HG03558 (cell line): ENCODE measurements around the gene ESR1.
"Not testable (repeated sequence)": the region's sequence is repeated elsewhere in the genome, so short reads cannot be mapped to it uniquely, and the experiment has no call there.

Experiments
- ATAC-seq: cut with Tn5 transposase; IDR thresholded peaks from one replicate; pipeline ENCODE4 v1.9.1; 2021; ENCODE audit warnings: moderate number of reproducible peaks; ENCODE audit not compliant: unreplicated experiment; ENCODE audit errors: extremely low read depth

Gene ESR1

GRCh38 chr6:151811081-151811480, 3.6 kb downstream of the ESR1 start:
- no peak for ATAC-seq

- no peak for ATAC-seq
Measured at GRCh38 chr6:151813858-151814257, 6.4 kb downstream of the ESR1 start.

- no peak for ATAC-seq
Measured at GRCh38 chr6:151814614-151815013, 7.1 kb downstream of the ESR1 start.

GRCh38 chr6:151822252-151823111, 15.0 kb downstream of the ESR1 start:
- peak; percentile 87 for ATAC-seq

- no peak for ATAC-seq
Measured at GRCh38 chr6:151826517-151827142, 19.1 kb downstream of the ESR1 start.

- no peak for ATAC-seq
Measured at GRCh38 chr6:151832710-151833109, 25.2 kb downstream of the ESR1 start.

GRCh38 chr6:151835396-151835795, 27.9 kb downstream of the ESR1 start:
- ATAC-seq: no peak

- no peak for ATAC-seq
Measured at GRCh38 chr6:151837223-151837622, 29.7 kb downstream of the ESR1 start.

GRCh38 chr6:151842816-151843215, 35.3 kb downstream of the ESR1 start:
- ATAC-seq: no peak

- ATAC-seq: no peak
Measured at GRCh38 chr6:151847064-151847463, 39.6 kb downstream of the ESR1 start.

GRCh38 chr6:151850479-151851003, 43.1 kb downstream of the ESR1 start:
- ATAC-seq: no peak

GRCh38 chr6:151858294-151858693, 50.8 kb downstream of the ESR1 start:
- no peak for ATAC-seq

GRCh38 chr6:151862461-151862860, 55.0 kb downstream of the ESR1 start:
- no peak for ATAC-seq

- ATAC-seq: not testable (repeated sequence)
Measured at GRCh38 chr6:151867361-151867869, 59.9 kb downstream of the ESR1 start.

- no peak for ATAC-seq
Measured at GRCh38 chr6:151869345-151869744, 61.9 kb downstream of the ESR1 start.

GRCh38 chr6:151869787-151870186, 62.3 kb downstream of the ESR1 start:
- no peak for ATAC-seq

GRCh38 chr6:151870375-151870774, 62.9 kb downstream of the ESR1 start:
- ATAC-seq: no peak

GRCh38 chr6:151875524-151875923, 68.0 kb downstream of the ESR1 start:
- no peak for ATAC-seq

- no peak for ATAC-seq
Measured at GRCh38 chr6:151876122-151876521, 68.6 kb downstream of the ESR1 start.

GRCh38 chr6:151877458-151877857, 70.0 kb downstream of the ESR1 start:
- no peak for ATAC-seq

- no peak for ATAC-seq
Measured at GRCh38 chr6:151881231-151881630, 73.7 kb downstream of the ESR1 start.
